Activated T-cell treated with anti-CD3 and anti-CD28 coated beads, Interleukin-2, amount 50 U/mL, for 1 hour (primary cell): Measurements from ENCODE around the gene GNRH2.
"Not testable (repeated sequence)": the region's sequence is repeated elsewhere in the genome, so short reads cannot be mapped to it uniquely, and the experiment has no call there.

Source experiments
- DNase-seq: peaks from one replicate; pipeline ENCODE4 v3.0.0-alpha.2; 2020

Gene GNRH2

GRCh38 chr20:3043322-3043721, at the start of gene GNRH2:
Gene GNRH2, plus strand, starts transcription at chr20:3043622. Its CDS starts 793 bp downstream, at chr20:3044415.
- DNase-seq: no peak

- DNase-seq: no peak
Measured at GRCh38 chr20:2995796-2996195, 47.6 kb upstream of the GNRH2 start.

GRCh38 chr20:2998728-2999127, 44.7 kb upstream of the GNRH2 start:
- DNase-seq: no peak

GRCh38 chr20:3000852-3001523, 42.4 kb upstream of the GNRH2 start:
- no peak for DNase-seq

GRCh38 chr20:3003416-3003815, 40.0 kb upstream of the GNRH2 start:
- DNase-seq: no peak

- no peak for DNase-seq
Measured at GRCh38 chr20:3010985-3011723, 32.3 kb upstream of the GNRH2 start.

- no peak for DNase-seq
Measured at GRCh38 chr20:3011752-3012151, 31.7 kb upstream of the GNRH2 start.

GRCh38 chr20:3013771-3014170, 29.7 kb upstream of the GNRH2 start:
- DNase-seq: no peak

GRCh38 chr20:3014179-3014578, 29.2 kb upstream of the GNRH2 start:
- no peak for DNase-seq

GRCh38 chr20:3014662-3015061, 28.8 kb upstream of the GNRH2 start:
- no peak for DNase-seq

- DNase-seq: not testable (repeated sequence)
Measured at GRCh38 chr20:3015302-3015701, 28.1 kb upstream of the GNRH2 start.

GRCh38 chr20:3021327-3021726, 22.1 kb upstream of the GNRH2 start:
- DNase-seq: no peak

- no peak for DNase-seq
Measured at GRCh38 chr20:3021777-3022176, 21.6 kb upstream of the GNRH2 start.

- not testable (repeated sequence) for DNase-seq
Measured at GRCh38 chr20:3022559-3023490, 20.6 kb upstream of the GNRH2 start.

- DNase-seq: no peak
Measured at GRCh38 chr20:3027987-3028386, 15.4 kb upstream of the GNRH2 start.

GRCh38 chr20:3031524-3032147, 11.8 kb upstream of the GNRH2 start:
- no peak for DNase-seq

GRCh38 chr20:3032624-3033023, 10.8 kb upstream of the GNRH2 start:
- no peak for DNase-seq

- no peak for DNase-seq
Measured at GRCh38 chr20:3037654-3038053, 5.8 kb upstream of the GNRH2 start.

- no peak for DNase-seq
Measured at GRCh38 chr20:3038454-3038853, 5.0 kb upstream of the GNRH2 start.

GRCh38 chr20:3039426-3039825, 4.0 kb upstream of the GNRH2 start:
- no peak for DNase-seq

- DNase-seq: no peak
Measured at GRCh38 chr20:3040086-3040485, 3.3 kb upstream of the GNRH2 start.

GRCh38 chr20:3041854-3042409, 1.5 kb upstream of the GNRH2 start:
- no peak for DNase-seq

- DNase-seq: no peak
Measured at GRCh38 chr20:3042625-3043024, 797 bp upstream of the GNRH2 start.
